GM21737 (cell line): ENCODE measurements around the gene LIPC.
A peak's percentile ranks its signal among the peaks of the same experiment; 100 is the strongest.

Experiments
- ATAC-seq: cut with Tn5 transposase; IDR thresholded peaks from one replicate; pipeline ENCODE4 v1.9.1; 2021; ENCODE audit warnings: mild to moderate bottlenecking, moderate library complexity; ENCODE audit not compliant: unreplicated experiment

The LIPC gene

DNA sequence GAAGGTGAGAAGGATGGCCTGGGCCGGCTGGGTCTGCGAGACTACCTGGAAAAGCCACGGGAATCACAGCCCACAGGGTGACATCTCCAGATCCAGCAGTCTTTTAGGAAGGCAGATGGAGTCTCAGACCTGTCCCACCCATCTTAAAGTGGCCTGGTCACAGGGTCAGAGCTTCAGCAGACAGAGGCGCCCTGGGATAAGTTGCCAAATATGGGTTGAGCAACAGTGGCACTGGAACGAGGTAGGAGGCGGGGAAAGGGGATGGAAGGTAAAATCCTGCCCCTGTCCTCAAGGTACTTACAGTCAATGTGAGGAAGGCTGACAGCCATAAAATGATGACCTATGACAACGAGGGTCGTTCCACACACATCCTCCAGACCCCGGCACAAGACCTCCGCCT, 80.7 kb downstream of the LIPC start:
- no peak for ATAC-seq

DNA sequence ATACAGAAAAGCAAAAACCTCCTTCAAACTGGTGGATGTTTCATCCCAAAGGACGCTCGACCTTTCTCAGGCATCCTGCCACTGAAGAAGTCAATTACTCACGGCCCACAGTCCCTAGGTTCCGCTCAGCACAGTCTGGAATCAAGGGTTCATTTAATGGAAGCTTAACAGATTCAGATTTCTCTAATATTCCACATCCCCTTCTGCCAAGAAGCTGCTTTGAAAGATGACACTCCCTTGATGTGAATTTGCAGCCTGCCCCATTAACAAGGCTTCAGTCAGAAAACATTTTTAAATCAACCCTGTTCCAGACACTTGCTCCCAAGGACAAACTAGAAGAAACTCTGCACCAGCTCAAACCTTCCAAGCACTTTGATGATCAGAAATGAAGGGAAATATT, 81.2 kb downstream of the LIPC start:
- ATAC-seq = no peak

DNA sequence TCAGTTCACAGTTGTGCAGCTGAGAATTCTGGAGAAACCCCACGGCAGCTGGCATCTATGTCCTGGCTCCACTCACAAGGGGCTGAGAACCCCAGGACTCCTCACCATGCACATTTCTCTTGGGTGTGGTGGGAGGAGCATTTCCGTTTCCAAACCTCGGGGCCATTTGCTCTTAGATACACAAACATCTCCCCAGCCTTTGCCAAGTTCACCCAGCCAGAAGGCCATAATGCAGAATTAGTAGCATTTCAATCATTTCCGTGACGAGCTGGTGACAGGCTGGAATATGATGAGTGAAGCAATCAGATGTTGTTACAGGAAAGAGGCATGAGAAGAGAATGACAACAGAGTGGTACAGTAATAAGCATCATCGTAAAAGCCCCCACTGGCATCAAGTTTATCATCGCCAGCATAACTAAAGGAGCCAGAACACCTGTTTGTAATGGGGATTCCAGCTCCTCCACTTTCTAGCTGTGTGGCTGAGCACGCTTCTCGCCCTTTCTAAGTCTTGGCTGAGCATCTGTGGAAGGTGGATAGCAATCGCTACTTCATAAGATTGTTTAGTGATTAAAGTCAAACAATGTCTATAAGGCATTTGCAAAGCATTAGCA, 82.0 kb downstream of the LIPC start:
- ATAC-seq = no peak

DNA sequence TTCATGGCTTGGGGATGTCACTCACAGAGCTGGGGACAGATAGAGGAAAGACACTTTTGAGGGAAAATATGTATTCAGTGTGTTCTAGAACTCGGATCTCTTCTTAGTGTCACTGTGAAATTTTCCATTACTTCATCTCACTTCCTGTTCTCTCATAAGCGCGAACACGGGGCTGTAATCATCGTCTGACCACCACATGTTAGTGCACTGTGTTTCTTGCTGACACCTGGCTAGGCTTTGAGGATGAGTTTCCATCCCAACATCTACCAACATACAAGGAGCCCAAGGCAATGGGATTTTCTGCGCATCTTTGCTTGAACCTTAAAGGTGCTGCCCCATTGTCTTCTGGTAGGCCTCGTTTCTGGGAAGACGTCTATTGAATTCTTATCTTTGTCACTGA, 84.0 kb downstream of the LIPC start:
- ATAC-seq = no peak

DNA sequence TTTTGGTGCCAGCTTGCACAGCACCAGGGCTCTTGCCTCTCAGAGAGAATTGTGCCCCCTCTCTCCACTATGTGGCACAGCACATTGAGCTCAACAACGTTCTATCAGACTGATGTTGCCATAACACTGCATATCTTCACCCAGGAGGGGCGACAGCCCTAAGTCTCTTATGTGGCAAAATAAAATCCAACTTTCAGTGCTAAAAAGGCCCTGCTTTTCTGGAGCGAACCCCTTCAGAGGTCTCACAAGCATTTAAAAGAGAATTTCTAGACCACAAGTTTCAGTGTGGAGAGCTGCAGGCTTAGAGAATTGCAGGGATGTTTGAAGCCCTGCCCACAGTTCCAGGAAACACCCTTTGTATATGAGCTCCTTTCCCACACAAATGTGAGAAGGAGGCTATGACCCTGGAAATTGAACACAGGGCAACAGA, 85.5 kb downstream of the LIPC start:
- ATAC-seq = no peak

DNA sequence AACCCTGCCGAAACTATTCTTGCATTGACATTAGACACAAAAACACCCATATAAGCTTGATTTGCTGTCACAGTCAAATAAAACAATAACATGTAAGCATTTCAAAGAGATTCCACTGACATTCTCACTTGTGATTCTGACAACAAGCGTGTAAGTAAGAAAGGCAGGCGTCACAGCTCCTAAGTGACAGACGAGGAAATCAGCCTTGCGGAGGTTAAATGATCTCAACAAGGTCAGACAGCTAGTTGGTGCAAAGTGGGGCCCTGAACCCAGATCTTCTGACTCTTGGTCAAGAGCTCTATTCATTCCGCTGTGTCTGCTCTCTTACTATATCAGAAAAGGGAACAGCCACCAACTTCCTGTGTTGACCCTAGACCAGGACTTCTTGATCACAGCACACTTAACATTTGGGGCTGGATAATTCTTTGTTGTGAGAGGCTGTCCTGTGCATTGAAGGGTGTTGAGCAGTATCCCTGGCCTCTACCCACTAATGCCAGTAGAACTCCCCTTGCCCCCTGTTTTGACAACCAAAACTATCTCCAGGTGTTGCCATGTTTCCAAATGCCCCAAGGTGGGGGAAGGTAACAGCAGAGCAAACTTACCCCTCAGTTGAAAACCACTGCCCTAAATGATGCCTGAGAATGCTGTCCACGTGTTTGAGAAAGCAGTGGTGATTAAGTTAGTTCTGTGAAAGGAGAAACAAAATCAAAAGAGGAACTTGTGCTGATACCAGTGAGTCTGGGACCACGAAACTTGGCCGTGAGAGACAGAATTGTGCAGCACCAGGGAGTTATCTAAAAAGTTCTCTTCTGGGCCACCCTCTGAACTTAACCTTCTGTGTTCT, 86.1 kb downstream of the LIPC start:
- ATAC-seq = peak; percentile 56

DNA sequence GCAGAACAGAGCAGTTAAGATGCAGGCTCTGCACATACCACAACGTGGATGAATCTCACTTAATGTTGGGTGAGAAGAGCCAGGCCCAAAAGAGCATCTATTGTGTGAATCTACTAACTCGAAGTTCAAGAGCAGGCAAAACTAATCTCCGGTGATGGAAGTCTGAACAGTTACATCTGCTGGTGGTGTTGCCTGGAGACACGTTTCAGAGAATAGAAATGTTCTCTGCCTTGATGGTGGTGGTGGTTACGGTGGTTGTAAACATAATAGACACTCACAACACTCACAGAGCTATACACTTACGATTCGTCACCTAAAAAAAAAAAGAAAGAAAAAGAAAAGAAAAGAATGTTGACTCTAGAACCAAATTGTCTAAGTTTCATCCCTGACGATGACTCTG, 86.8 kb downstream of the LIPC start:
- no peak for ATAC-seq

DNA sequence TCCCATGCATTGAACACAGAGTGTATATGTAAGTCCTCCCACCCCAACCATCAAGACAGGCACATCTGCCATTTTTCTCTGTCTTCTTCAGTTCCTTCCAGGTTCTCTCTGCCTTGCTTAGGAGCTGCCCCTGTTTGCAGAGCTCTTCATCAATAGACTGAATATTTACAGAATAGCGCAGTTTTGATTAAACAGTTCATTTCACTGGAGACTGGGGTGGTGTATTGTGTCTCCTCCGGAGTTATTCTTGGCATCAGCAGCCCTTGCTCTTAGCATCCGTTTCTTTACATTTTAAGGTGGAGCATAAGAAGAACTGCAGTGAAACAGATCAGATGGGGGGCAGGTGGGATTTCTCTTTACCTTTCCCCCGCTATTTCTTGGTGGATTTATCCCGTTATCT, 87.7 kb downstream of the LIPC start:
- no peak for ATAC-seq

DNA sequence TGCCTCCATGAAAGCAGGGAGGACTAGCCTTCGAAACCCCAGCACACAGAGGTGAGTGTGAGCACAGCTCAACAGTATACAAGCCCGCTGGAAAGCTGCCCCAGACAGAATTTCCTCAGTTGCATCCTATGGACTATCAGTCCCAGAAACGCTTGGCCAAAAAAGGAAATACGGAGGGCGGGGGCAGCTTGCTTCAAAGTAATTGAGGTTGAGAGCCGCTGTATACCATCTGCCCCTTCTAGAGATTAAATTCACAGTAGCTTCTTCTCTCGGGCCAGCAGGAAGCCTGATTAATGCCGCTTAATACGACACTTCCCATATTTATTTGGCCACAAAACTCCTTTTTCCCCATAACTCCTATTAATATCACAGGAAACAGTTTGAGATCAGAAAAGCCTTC, 88.7 kb downstream of the LIPC start:
- ATAC-seq = no peak

DNA sequence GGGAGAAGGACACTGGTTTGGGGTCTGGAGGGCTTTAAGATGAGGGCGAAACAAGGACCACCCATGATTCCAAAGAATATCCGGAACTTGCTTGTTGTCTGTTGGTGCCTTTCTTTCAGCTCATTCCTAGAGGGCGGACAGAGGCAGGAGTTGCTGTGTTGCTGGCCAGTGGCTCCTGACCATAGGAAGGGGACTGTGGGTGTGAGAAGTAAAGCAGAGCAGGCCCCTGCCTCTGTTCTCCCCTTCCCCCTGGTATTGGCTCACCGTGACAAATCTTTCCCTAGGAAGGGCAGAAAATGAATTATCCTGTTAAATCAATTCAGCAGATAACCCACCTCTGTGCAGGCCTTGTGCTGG, 89.1 kb downstream of the LIPC start:
- ATAC-seq = no peak

DNA sequence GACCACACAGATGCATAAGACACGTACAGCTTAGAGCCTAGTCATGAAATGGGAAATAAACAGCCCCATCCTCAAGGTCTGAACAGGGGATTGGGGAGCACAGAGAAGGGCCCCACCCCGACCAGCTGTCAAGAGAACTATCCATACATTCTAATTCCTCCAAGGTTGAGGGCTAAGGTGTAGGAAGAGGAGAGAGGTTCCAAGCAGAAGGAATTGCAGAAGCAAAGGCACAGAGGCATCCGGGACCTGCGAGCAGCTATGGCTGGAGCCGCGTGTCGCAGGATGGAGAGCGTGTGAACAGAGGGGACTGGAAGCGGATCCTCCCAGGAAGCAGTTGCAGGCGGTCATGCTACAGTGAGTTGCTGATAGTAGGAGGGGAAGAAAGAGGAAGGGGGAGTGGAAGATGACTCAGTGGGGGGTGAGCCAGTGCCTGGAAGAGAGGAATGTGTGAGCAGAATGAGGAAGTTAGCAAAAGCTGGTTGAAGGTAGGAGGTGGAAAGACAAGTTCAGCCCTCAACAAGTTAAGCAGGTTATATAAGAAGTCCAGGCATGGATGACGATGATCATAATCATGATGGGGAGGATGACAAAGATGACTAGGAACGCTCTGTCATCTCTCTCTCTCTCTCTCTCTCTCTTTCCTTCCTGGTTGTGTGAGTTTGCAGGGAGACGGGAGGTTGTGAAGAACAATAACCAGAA, 89.7 kb downstream of the LIPC start:
- no peak for ATAC-seq

DNA sequence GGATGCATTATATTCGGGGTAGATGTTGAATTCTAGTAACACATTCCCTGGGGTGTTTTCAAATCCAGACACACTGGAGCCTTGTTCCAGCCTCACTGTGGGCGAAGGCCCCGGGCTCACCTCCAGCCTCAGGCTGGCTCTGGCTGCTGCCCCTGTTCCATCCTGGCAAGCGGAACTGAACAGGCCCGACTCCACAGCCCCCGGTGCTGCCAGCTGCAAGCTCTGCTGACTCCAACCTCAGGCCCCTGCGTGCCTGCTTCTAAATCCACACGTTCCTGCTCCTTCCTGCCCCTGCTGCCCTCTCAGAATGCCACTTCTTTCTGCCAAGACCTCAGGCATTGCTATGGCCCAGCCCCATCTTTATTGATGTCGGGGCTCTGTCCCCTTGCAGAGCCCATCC, 90.6 kb downstream of the LIPC start:
- no peak for ATAC-seq

DNA sequence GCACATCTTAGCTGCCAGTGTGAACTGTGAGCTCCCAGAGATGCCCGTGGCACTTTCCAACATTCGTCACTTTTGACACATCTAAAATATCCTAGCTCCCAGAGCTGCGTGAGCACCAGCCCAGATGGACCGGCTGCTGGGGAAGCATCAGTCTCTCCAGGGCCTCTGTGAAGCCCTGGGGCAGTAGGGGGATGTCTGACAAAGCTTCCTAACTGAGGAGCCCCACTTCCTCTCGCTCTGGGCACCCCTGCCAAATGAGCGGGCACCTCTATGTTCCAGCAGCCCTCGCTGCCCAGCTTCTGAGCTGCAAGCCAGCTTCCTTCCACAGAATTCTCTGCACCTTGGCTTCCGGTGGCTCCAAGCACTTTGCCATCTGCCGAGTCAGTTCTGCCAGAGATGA, 91.1 kb downstream of the LIPC start:
- ATAC-seq = no peak

DNA sequence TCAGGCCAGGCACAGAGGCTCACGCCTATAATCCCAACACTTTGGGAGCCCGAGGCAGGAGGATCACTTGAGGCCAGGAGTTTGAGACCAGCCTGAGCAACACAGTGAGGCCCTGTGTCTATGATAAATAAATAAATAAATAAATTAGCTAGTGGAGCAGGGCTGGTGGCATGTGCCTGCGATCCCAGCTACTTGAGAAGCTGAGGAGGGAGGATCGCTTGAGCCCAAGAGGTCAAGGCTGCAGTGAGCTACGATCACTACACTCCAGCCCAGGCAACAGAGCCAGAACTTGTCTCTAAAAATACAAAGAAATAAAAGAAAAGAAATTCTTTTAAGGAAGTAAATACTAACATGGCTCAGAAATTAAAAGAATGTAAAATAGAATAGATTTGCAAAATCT, 91.8 kb downstream of the LIPC start:
- ATAC-seq = no peak

DNA sequence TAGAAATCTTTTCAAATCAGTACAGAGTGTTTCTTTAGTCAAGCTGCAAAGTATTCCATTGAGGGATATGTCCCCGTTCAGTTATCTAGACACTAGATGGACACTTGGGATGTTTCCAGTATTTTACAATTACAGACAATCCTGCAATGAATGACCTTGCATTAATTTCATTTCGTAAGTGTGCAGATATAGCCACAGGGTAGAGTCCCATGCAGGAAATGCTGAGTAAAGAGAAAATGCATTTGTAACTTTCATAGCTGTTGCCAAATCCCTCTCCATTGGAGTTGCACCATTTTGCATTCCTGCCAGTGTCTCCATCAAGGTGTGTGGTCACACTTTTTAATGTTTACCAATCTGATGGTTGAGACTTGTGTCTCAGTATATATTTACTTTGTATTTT, 92.5 kb downstream of the LIPC start:
- ATAC-seq = no peak

DNA sequence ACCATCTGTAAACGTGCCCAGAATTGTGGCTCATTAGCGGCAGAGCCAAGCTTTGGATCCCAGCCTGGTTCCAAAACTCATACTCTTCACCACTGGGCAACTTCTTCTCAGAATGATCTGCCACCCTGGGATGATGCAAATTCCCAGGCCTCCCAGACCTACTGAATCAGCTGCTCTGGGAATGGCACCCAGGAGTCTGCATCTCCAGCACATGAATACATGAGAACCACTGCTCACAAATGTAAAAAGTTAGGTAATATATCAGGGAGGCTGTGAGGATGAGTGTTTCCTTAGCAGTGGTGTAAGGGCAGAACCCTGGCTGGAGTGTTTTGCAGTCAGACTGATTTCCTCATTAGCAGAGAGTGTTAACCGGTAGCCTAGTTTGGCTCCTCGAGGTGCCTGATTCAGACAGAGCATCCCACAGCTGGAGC, 94.2 kb downstream of the LIPC start:
- ATAC-seq = no peak

DNA sequence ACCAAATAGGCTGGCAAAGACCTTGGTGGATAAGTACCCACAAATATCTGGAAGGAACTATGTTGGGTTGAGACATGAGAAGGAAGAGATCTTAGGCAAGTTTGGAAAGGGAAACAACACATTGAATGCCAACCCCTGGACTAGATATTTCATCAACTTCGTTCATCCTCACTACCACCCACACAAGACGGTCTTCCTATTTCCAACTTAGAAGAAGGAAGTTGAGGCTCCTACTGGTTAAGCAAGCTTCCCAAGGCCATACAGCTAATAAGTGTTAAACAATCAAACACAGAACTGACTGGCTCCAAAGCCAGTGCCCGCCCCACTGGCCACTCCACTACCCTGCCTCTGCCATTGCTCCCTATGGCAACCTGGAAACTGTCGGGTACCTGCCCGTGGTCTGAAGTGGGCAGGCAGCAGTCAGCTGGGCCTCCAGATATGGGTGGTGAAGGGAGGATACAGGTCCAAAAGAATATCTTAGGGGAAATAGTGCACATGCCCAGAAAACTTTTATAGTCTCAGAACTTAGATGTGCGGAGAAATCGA, 94.9 kb downstream of the LIPC start:
- ATAC-seq = no peak

DNA sequence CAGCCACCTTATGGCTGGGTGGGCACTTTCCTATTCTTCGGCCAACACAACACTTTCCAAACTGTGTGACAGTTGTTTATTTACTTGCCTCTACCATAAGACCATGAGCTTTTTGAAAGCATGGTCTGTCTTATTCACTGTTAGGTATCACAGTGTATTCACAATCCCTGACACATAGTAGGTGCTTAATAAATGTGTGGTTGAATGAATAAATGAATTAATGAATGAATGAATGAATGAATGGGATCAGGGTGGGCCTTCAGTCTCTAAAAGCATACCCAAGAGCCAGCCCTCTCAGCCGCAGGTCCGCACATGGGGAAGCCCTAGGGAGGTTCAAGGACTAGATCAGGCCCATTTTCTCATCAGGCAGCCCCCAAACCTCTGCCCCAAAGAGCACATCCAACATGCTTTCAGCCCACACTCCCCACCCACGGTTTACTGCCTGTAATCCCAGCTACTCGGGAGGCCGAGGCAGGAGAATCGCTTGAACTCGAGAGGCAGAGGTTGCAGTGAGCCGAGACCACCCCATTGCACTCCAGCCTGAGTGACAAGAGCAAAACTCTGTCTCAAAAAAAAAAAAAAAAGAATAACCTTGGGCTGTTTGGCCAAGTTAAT, 95.9 kb downstream of the LIPC start:
- ATAC-seq = no peak

DNA sequence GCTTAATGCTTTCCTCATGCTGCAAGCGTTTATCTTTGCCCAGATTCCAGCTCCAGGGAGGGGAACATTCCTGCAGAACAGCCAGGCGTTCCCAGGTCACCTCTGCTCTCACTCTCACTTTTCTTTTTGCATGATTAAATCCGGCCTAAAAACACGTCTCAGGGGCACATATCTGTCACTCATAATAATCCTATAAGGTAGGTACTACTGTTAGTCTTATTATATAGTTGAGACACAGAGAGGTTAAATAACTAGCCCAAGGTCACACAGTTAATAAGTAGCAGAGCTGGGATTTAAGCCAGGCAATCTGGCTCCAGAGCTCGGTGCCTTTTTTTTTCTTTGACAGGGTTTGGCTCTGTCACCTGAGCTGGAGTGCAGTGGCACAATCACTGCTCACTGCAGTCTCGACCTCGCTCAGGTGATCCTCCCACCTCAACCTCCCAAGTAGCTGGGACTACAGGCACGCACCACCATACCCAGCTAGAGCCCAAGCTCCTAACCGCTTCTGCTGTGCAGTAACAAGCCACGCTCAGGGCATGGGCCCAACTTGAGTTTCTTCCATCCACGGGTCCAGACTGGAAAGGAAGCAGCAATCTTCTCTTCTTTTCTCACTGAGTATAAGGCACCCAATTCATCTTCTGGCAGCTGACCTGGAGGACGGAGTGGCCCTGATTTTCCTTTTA, 96.5 kb downstream of the LIPC start:
- ATAC-seq = no peak

DNA sequence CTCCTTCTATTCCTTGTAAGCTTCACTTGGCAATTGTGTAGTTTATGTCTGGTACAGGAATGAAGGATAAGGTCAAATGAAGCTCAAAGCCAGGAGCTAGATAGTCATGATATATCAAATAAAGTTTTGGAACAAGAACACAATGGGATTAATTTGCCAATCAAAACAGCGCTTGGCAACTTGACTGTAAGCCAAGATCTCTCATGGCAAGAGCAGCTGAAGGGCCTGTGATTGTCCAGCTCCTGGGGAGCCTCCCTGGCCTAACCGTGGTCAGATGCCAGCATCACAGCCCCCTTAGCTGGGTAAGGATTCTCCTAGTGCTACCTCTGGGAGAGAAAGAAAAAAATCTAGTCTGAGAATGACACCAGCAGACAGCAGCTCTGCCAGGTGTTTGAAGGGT, 97.2 kb downstream of the LIPC start:
- no peak for ATAC-seq

DNA sequence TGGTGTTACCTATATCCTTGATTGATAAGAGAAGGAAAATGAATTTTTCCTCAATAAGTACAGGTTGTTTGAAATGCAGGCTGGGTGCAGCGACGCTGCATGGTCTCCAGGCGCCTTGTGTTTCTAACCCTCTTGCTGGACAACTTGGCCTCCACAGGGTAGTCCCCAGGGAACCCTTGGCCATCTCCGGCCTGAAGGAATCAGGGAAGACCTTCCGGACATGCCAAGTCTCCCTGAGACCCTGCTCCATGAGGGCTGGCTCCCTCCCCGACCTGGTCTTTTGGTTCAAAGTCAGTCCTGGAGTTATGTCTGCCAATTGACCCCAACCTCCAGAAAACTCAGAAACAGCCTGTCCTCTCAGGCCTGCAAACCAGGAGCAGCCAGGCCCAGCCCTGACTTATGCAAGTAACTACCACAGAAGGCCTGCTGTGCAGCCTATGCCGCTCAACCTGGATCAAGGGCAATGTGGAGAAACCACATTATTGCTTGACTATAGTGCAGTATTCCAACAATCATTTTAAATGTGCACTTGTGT, 98.3 kb downstream of the LIPC start:
- no peak for ATAC-seq
